HFFc6 (cell line): ENCODE results near the gene ZNF280A. TPM values are rescaled to one million over a fixed set of nuclear protein-coding genes. Genes with fewer than 3 reads are reported as not detected.

Experiments used
- DNase-seq: peaks from one replicate; pipeline ENCODE4 v3.0.0-alpha.2; 2018
- H3K27ac Mint-ChIP-seq: 2 replicates; pipeline ENCODE4 v1.8.0; 2020; ENCODE audit warnings: mild to moderate bottlenecking, mixed read lengths
- H3K27me3 Mint-ChIP-seq: 2 replicates; pipeline ENCODE4 v1.8.0; 2021; ENCODE audit warnings: mild to moderate bottlenecking, moderate library complexity, mixed read lengths; ENCODE audit not compliant: insufficient read depth
- H3K36me3 Mint-ChIP-seq: 2 replicates; pipeline ENCODE4 v1.8.0; 2021; ENCODE audit warnings: low read depth, mixed read lengths
- H3K4me1 Mint-ChIP-seq: 2 replicates; pipeline ENCODE4 v1.8.0; 2020; ENCODE audit warnings: low read depth, mixed read lengths
- H3K4me3 Mint-ChIP-seq: 2 replicates; pipeline ENCODE4 v1.8.0; 2020; ENCODE audit warnings: mild to moderate bottlenecking, moderate library complexity, mixed read lengths
- H3K9me3 Mint-ChIP-seq: 2 replicates; pipeline ENCODE4 v1.8.0; 2020; ENCODE audit warnings: mild to moderate bottlenecking, mixed read lengths
- CTCF ChIP-seq: fragments of 200-600 bp; sonication (generic); IDR thresholded peaks from 2 replicates; pipeline ENCODE4 v1.5.0; 2021; ENCODE audit warnings: antibody characterized with exemption, mild to moderate bottlenecking
- total RNA-seq, 6 experiments: library from RNA; stranded (reverse); fragmentation: NEBNext Ultra II Directional; extraction: Animal tissue kit (Norgen Biotek cat#: 25700); gene quantifications; 2 replicates in 1 of 6; 3 replicates in 5 of 6; pipeline ENCODE4 v1.2.3, GENCODE V29; 2021

Gene ZNF280A
- total RNA-seq, 6 experiments from 2014 or later, result 0.08 TPM; not detected in 5

- Mint-ChIP-seq H3K9me3 (peaks cover 17% of the 10 kb centered on the region), H3K36me3 (no peaks in the 10 kb centered on the region), H3K4me1 (no peaks in the 10 kb centered on the region), H3K27me3 (peaks cover 1% of the 10 kb centered on the region), H3K4me3 (no peak overlapping the region), H3K27ac (no peak overlapping the region)
- no peak for DNase-seq
- no peak for TF ChIP-seq CTCF
Measured at GRCh38 chr22:22526125-22526912, 6.2 kb upstream of the ZNF280A start.

- peaks cover 1% of the 10 kb centered on the region for H3K27me3 Mint-ChIP-seq
Measured at GRCh38 chr22:22523494-22523893, 3.4 kb upstream of the ZNF280A start.

GRCh38 chr22:22521631-22522030, 1.6 kb upstream of the ZNF280A start:
- no peak for DNase-seq
- H3K9me3 Mint-ChIP-seq, result peaks cover 10% of the 10 kb centered on the region
- no peak for TF ChIP-seq CTCF
- no peak overlapping the region for H3K4me3 Mint-ChIP-seq
- no peaks in the 10 kb centered on the region for H3K4me1 Mint-ChIP-seq
- H3K27ac Mint-ChIP-seq, result no peak overlapping the region
- H3K27me3 Mint-ChIP-seq, result no peaks in the 10 kb centered on the region; the same call in 1 of the 2 replicates
- no peaks in the 10 kb centered on the region for H3K36me3 Mint-ChIP-seq

More at GRCh38 chr22:22523494-22523893, 3.4 kb upstream of the ZNF280A start:
- Mint-ChIP-seq H3K27ac (no peak overlapping the region), H3K9me3 (peaks cover 14% of the 10 kb centered on the region), H3K36me3 (no peaks in the 10 kb centered on the region), H3K4me1 (no peaks in the 10 kb centered on the region), H3K4me3 (no peak overlapping the region)
- no peak for DNase-seq
- no peak for TF ChIP-seq CTCF

- Mint-ChIP-seq H3K4me1 (no peaks in the 10 kb centered on the region), H3K36me3 (no peaks in the 10 kb centered on the region), H3K27ac (no peak overlapping the region), H3K4me3 (no peak overlapping the region), H3K27me3 (peaks cover 3% of the 10 kb centered on the region), H3K9me3 (peaks cover 10% of the 10 kb centered on the region)
- no peak for TF ChIP-seq CTCF
- no peak for DNase-seq
Measured at GRCh38 chr22:22520667-22521602, 865 bp upstream of the ZNF280A start.

- peaks cover 3% of the 10 kb centered on the region for H3K27me3 Mint-ChIP-seq
- no peaks in the 10 kb centered on the region for H3K36me3 Mint-ChIP-seq
- H3K9me3 Mint-ChIP-seq, result peaks cover 10% of the 10 kb centered on the region
- DNase-seq, result no peak
- TF ChIP-seq CTCF, result no peak
- H3K4me1 Mint-ChIP-seq, result no peaks in the 10 kb centered on the region
- no peak overlapping the region for H3K27ac Mint-ChIP-seq
- H3K4me3 Mint-ChIP-seq, result no peak overlapping the region; the same call in 1 of the 2 replicates
Measured at GRCh38 chr22:22519591-22519990, 479 bp downstream of the ZNF280A start.
